ENCODE results near the gene SREK1. TPM values are rescaled to one million over a fixed set of nuclear protein-coding genes. Genes with fewer than 3 reads are reported as not detected.
"Not testable (repeated sequence)": the region's sequence is repeated elsewhere in the genome, so short reads cannot be mapped to it uniquely, and the experiment has no call there.

Gene SREK1, protein sequence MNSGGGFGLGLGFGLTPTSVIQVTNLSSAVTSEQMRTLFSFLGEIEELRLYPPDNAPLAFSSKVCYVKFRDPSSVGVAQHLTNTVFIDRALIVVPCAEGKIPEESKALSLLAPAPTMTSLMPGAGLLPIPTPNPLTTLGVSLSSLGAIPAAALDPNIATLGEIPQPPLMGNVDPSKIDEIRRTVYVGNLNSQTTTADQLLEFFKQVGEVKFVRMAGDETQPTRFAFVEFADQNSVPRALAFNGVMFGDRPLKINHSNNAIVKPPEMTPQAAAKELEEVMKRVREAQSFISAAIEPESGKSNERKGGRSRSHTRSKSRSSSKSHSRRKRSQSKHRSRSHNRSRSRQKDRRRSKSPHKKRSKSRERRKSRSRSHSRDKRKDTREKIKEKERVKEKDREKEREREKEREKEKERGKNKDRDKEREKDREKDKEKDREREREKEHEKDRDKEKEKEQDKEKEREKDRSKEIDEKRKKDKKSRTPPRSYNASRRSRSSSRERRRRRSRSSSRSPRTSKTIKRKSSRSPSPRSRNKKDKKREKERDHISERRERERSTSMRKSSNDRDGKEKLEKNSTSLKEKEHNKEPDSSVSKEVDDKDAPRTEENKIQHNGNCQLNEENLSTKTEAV
- total RNA-seq: 15.9 and 43.7 TPM in 2 replicates

- DNase-seq (ENCODE audit: extremely low read depth, low read depth, low spot score): peak; percentile 41
Observed at GRCh38 chr5:66144074-66144833, at the start of gene SREK1. Gene SREK1 (plus strand): TSS chr5:66144300. CDS start chr5:66144377, 77 bp downstream.

- DNase-seq (ENCODE audit: extremely low read depth, low read depth, low spot score): no peak
Observed at GRCh38 chr5:66100851-66101250, 43.2 kb upstream of the SREK1 start.

DNA sequence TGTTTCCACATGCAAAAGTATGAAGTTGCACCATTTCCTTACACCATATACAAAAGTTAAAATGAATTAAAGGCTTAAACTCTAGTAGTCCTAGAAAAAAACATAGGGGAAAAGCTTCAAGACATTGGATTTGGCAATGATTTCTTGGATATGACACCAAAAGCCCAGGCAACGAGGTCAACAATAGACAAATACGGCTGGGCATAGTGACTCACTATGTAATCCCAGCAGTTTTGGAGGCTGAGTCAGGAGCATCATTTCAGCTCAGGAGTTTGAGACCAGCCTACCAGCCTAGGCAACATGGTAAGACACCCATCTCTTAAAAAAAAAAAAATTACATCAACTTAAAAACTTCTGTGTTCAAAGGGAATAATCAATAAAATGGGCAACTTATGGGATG lies 30.9 kb upstream of the SREK1 start:
- no peak for DNase-seq (ENCODE audit: extremely low read depth, low read depth, low spot score)

- no peak for DNase-seq (ENCODE audit: extremely low read depth, low read depth, low spot score)
Observed at GRCh38 chr5:66118304-66118703, 25.8 kb upstream of the SREK1 start.

DNA sequence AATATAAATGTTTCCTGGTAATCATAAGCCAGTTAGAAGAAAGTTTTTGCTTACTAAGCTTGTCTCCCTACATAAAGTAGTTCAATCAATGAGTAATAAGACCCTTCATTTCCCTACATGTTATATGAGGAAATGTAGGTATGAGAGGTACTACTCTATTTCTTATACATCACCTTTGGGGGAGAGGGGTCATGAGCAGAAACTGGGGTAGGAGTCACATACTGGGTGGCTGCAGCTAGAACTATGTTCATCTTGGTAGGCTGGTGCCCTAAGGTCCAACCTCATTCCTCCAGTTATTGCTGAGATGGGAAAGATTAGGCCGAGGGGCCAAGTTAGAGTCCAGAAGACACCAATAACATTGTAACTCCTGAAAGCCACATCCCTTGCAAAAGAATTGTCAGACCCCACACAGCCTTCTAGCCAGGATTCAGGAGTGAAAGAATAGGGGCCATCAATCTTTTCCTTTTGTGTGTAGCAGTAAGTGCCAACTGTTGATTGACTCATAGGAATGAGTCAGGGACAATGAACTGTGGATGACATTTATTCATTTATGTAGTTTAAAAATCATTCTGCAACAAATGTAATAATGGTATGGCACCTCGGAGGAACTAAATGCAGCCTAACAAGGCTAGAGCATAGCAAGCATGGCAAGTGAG lies 21.6 kb upstream of the SREK1 start:
- no peak for DNase-seq (ENCODE audit: extremely low read depth, low read depth, low spot score)

GRCh38 chr5:66129144-66129543 lies 15.0 kb upstream of the SREK1 start:
- no peak for DNase-seq (ENCODE audit: extremely low read depth, low read depth, low spot score)

DNA sequence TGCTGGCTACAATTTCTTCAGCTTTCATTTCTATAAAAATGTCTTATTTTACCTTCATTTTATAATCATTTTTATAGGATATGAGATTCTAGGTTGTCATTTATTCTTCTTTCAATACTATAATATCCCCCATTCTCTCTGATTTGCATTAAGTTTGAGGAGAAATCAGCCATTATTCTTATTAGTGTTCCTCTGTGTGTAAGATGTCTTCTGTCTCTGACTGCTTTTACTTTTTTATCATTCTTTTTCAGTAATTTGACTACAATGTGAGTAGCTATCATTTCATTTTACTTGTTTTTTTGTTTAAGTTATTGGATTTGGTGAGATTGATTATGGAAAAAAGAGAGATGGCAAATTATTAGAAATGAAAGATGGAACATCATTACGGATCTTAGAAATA lies 13.6 kb upstream of the SREK1 start:
- DNase-seq (ENCODE audit: extremely low read depth, low read depth, low spot score): no peak

- DNase-seq (ENCODE audit: extremely low read depth, low read depth, low spot score): no peak
Observed at GRCh38 chr5:66134407-66134861, 9.7 kb upstream of the SREK1 start.

DNA sequence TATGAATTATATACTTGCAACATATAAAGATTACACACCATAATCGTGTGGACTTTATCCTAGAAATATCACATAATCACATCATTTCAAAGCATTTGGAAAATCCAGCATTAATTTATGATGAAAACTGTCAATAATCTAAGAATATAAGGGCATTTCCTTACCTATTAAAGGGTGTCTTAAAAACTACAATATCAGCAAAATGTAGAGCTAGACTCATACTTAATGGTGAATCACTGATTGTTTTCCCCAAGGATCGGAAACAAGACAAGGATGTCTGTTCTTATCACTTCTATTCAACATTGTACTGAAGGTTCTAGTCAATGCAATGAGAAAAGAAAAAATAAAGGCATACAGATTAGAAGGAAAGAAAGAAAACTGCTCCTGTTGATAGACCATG lies 8.0 kb upstream of the SREK1 start:
- no peak for DNase-seq (ENCODE audit: extremely low read depth, low read depth, low spot score)

DNA sequence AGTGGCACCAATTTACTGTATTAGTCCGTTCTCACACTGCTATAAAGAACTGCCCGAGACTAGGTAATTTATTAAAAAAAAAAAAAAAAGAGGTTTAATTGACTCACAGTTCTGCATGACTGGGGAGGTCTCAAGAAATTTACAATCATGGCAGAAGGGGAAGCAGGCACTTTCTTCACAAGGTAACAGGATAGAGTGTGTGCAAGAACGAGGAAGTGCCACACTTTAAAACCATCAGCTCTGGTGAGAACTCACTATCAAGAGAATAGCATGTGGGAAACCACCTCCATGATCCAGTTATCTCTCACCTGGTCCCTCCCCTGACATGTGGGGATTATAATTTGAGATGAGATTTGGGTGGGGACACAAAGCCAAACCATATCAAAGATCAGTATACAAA lies 7.2 kb upstream of the SREK1 start:
- not testable (repeated sequence) for DNase-seq (ENCODE audit: extremely low read depth, low read depth, low spot score)

GRCh38 chr5:66138637-66139317 lies 5.3 kb upstream of the SREK1 start:
- DNase-seq (ENCODE audit: extremely low read depth, low read depth, low spot score): no peak

DNA sequence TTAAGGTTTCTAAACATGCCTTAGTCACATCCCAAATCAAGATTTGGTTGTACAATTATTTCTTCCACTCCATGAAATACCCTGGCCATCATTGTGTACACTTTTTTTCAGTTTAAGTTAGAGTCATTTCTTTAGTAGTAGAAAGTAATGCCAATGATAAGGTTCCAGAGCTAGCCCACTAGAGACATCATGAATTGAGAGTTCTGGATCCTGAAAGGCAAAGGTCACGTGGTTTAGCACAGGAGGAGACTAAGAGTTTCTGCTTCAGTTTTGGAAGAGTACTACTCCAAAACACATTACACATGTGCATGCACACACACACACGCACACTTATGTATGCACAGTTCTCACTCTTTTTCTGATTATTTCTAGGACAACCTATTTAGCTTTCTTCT lies 4.8 kb upstream of the SREK1 start:
- DNase-seq (ENCODE audit: extremely low read depth, low read depth, low spot score): no peak

DNA sequence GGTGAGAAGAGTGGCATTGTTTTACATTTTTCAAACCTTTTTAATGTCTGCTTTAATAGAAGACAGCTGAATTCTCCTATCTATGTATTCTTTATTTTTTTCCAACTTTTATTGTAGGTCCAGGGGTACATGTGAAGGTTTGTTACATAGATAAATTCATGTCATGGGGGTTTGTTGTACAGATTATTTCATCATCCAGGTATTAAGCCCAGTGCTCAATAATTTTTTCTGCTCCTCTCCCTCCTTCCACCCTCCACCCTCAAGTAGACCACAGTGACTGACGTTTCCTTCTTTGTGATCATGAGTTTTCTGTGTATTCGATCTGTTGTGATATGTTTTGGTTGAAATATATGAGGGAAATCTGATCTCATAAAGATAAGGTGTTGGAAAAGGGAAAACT lies 1.7 kb upstream of the SREK1 start:
- DNase-seq (ENCODE audit: extremely low read depth, low read depth, low spot score): no peak

DNA sequence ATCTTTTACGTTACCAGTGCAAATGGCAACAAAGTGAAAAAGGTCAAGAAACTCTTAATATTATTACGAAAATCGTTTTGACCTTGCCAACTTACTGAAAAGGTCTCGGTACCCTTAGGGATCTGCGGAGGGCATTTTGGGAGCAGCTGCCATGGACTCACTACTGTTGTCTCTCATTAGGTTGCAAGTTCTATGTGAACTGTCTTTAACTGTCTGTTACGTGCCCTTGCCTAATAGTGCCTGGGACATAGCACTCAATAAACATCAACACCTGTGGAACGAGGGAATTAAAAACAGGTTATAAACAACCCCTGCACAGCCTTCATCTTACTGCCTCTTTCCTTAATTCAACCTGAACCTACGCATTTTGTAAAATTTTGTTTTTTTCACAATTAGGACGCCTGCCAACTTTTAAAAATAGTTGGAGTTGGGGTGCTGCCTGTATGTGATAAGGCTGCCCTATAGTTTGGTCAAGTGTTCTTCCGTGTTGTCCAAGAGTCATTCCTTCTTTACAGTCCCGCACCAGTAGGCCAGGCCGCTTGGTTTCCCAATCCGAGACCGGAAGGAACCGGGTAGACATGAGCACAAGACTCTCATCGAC lies 527 bp upstream of the SREK1 start:
- no peak for DNase-seq (ENCODE audit: extremely low read depth, low read depth, low spot score)

DNA sequence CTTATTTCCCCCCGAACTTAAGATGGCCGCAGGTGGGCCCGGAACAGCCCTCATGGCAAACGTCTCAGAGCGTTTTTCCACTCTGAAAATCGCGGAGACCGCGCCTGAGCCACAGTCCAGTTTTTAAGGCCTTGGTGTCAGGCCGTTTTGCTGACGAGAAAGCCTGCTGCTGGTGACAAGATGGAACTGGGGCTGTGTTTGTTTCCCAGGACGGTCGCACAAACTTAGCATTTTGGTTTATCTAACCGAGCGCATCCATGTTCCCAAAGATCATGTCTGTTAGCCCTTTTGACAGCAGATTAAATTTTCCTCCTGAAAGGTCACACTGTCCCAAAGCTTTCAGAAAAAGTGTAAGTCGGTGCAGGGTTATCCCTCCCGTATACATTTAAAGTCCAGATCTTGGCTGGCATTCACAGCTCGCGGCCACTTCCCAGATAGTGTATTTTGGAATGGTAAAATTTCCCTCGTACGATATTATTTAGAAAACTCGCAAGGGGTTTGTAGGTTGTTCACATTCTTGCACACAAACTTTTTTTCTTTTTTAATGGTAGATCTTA lies 812 bp downstream of the SREK1 start:
- DNase-seq (ENCODE audit: extremely low read depth, low read depth, low spot score): no peak

GRCh38 chr5:66145737-66146136 lies 1.6 kb downstream of the SREK1 start:
- no peak for DNase-seq (ENCODE audit: extremely low read depth, low read depth, low spot score)

- DNase-seq (ENCODE audit: extremely low read depth, low read depth, low spot score): no peak
Observed at GRCh38 chr5:66149950-66150349, 5.8 kb downstream of the SREK1 start.

DNA sequence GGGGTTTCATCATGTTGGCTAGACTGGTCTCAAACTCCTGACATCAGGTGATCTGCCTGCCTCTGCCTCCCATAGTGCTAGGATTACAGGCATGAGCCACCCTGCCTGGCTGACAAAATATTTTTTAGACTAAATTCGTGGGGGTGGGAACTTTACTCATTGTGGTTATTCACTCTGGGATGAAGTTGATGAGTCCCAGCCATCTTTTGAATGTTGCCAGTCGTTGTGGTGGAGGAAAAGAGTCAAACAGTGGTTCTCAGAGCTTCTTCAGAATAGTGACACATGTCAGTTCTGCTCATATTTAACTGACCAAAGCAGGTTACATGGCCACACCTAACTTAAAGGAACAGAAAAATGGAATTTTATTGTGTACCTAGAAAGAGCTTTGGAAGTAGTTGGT lies 6.9 kb downstream of the SREK1 start:
- DNase-seq (ENCODE audit: extremely low read depth, low read depth, low spot score): no peak

GRCh38 chr5:66151491-66151890 lies 7.4 kb downstream of the SREK1 start:
- no peak for DNase-seq (ENCODE audit: extremely low read depth, low read depth, low spot score)

DNA sequence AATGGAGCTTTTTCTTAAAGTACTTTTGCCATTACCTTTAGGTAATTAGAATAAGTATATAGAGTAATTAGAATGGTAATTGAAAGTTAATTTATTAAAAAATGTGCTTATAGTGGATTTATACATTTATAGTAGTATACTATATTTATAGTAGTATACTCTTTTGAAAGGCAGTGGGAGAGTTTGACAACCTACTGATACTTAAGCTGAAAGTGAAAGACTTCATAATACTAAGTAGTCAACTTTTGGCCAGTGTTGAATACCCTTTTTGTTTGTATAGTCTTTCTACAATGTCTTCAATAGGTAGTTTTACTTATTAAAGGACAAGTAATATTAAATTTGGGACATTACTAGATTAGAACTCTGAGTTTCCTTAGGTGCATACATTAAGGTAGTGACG lies 12.9 kb downstream of the SREK1 start:
- DNase-seq (ENCODE audit: extremely low read depth, low read depth, low spot score): no peak

Measured in glomerular endothelial cell (primary cell).